ENCODE data around the gene ANKRD49.
"Not testable (repeated sequence)": the region's sequence is repeated elsewhere in the genome, so short reads cannot be mapped to it uniquely, and the experiment has no call there.

Gene ANKRD49

DNA sequence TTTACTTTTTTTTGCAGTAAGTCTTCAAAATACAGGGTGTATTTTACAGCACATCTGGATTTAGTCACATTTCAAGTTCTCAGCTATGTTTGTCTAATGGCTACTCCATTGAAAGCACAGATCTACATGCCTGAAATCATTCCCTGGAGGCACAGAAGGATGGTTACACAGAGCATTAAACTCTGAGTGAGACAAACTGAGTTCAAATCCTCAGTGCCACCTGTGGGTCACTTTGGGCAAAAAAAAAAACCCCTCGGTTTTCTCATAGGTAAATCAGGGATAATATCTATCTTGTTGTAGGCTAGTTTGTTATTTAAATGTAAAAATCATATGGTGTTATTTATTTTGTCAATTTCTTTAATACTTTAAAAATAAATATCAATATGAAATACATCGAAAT lies 7.7 kb downstream of the ANKRD49 start:
- DNase-seq (ENCODE audit: low read depth) = no peak
- TF ChIP-seq CTCF (IDR thresholded peaks at IDR 0.05; ENCODE audit: control insufficient read depth, extremely low read depth, insufficient read depth) = no peak
- no peak overlapping the region for H3K4me3 ChIP-seq (ENCODE audit: low read depth, low read length)

DNA sequence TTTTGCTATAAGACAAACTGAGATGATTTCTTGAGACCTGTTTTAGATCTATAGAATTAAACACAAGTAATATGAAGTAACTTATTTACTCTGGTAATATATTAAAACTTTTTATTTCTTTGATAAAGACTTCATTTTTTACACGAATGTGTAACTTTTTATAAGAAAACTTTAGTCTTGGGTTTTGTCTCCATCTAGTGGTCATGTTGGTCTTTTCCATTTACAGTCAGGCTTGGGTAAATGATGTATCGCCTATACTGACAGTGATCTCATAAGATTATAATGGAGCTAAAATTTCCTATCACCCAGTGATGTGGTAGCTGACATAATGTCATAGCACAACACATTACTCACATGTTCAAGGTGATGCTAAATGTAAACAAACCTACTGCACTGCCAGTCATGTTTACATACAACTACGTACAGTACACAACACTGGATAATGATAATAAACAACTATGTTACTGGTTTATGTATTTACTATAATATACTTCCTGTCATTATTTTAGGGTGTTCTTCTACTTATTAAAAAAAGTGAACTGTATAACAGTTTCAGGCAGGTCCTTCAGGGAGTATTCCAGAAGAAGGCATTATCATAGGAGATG lies 11.0 kb downstream of the ANKRD49 start:
- H3K4me3 ChIP-seq (ENCODE audit: low read depth, low read length) = no peak overlapping the region
- no peak for DNase-seq (ENCODE audit: low read depth)
- peak; percentile 60 for TF ChIP-seq CTCF (IDR thresholded peaks at IDR 0.05; ENCODE audit: control insufficient read depth, extremely low read depth, insufficient read depth)

GRCh38 chr11:94506513-94506912 lies 12.7 kb downstream of the ANKRD49 start:
- not testable (repeated sequence) for DNase-seq (ENCODE audit: low read depth); H3K4me3 ChIP-seq (ENCODE audit: low read depth, low read length)

- no peak for TF ChIP-seq CTCF (IDR thresholded peaks at IDR 0.05; ENCODE audit: control insufficient read depth, extremely low read depth, insufficient read depth)
- no peak for DNase-seq (ENCODE audit: low read depth)
- H3K4me3 ChIP-seq (ENCODE audit: low read depth, low read length) = no peak overlapping the region
These were observed 13.7 kb downstream of the ANKRD49 start for GRCh38 chr11:94507485-94507884.

DNA sequence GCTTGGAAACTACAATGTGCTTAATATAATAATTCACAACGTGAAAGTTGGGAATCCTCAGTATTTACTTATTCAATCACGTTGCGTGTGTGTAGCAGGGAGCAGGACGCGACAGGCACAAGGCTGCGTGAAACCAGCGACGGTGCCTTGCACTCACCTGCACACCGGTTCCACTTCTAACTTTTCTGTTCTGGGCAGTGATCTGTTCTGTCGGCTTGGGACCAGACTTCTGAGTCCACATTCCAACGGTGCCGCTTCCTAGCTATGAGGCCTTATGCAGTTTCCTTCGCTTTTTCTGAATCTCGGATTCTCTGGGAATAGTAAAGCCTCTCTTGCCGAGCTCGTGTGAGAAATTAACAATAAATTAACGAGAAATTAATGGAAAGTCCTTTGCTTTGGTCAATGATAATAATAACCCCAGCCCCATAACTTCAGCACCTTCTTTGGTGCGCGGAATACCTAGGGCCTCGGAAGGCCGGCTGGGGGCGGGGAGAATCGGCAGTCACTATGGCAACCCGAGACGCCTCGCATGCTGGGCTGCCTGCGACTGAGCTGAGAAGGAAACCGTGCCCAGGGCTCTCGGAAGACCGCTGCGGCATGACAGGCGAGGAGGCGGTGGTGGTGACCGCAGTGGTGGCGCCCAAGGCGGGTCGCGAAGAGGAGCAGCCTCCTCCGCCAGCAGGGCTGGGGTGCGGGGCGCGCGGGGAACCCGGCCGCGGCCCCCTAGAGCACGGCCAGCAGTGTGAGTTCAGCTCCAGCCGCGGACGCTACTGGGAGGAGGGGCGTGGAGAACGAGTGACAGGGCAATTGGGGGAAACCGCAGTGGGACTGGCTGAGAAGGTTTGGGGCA lies 18.4 kb downstream of the ANKRD49 start, which contains the start of gene C11orf97:
C11orf97 (plus strand) TSS at position 530 of the 850 bp plus-strand sequence; CDS start at position 598, 68 bp downstream.
- DNase-seq (ENCODE audit: low read depth) = no peak
- TF ChIP-seq CTCF (IDR thresholded peaks at IDR 0.05; ENCODE audit: control insufficient read depth, extremely low read depth, insufficient read depth) = no peak
- H3K4me3 ChIP-seq (ENCODE audit: low read depth, low read length) = peak within 1 kb of the TSS; percentile 31

DNA sequence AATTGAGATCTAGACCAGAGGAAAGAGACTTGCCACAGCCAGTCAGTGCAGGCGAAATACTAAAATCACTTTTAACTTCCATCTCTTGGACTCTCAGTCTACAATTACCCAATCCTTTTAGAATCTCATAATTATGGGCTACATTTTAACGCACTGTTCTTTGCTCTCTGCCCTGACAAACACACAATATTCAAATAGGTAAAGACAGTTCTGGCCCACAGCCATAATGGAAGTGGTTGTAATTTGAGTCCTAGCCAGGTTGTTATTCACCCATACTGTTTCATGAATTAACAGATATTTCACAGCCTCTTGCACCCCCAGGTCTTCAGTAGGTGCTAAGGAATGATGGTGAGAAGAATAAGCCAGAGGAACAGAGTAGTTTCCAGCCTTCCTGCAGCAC lies 19.3 kb downstream of the ANKRD49 start:
- no peak for TF ChIP-seq CTCF (IDR thresholded peaks at IDR 0.05; ENCODE audit: control insufficient read depth, extremely low read depth, insufficient read depth)
- no peak overlapping the region for H3K4me3 ChIP-seq (ENCODE audit: low read depth, low read length)
- no peak for DNase-seq (ENCODE audit: low read depth)

DNA sequence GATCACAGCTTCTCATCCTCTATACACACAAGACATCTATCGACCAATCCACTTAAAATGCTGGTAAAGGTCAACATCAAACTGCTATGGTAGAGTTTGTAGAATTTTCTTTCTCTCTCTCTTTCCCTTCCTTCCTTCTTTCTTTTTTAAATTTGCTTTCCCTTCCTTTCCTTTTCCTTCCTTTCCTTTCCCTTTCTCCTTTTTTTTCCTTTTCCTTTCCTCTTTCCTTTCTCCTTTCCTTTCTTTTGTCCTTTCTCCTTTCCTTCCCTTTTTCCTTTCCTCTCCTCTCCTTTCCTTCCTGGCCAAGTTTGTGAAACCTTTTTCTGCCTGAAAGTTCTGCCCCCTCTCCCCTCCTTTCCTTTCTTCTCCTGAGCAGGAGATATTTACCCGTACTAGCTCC lies 21.6 kb downstream of the ANKRD49 start:
- no peak for DNase-seq (ENCODE audit: low read depth)
- H3K4me3 ChIP-seq (ENCODE audit: low read depth, low read length) = no peak overlapping the region
- TF ChIP-seq CTCF (IDR thresholded peaks at IDR 0.05; ENCODE audit: control insufficient read depth, extremely low read depth, insufficient read depth) = no peak

Data from LNCaP clone FGC (cell line).